Prostate gland (tissue), 2 donors: ENCODE data around the gene MGAT5. TPM values are rescaled to one million over a fixed set of nuclear protein-coding genes. Genes with fewer than 3 reads are reported as not detected.

Source experiments
- DNase-seq: peaks from one replicate; pipeline ENCODE4 v3.0.0-alpha.2; 2019; ENCODE audit warnings: low spot score
- H3K27ac ChIP-seq, 2 donors: fragments of 200-600 bp; sonication (generic); 2 replicates each; pipeline ENCODE4 v1.5.1; 2017 to 2019
- H3K27me3 ChIP-seq: fragments of 200-600 bp; sonication (generic); replicated peaks from 2 replicates; pipeline ENCODE4 v1.5.1; 2019; ENCODE audit not compliant: insufficient read depth
- H3K36me3 ChIP-seq, 2 donors: fragments of 200-600 bp; sonication (generic); 1 replicate in 1 of 2; 2 replicates in 1 of 2; pipeline versions ENCODE4 v1.5.1 to v1.8.1; 2017 to 2019
- H3K4me1 ChIP-seq: fragments of 200-600 bp; sonication (generic); replicated peaks from 2 replicates; pipeline ENCODE4 v1.5.1; 2019
- H3K4me3 ChIP-seq, 2 donors: fragments of 200-600 bp; sonication (generic); 2 replicates each; pipeline ENCODE4 v1.5.1; 2017 to 2019
- H3K9me3 ChIP-seq: fragments of 200-600 bp; sonication (generic); 2 replicates; pipeline ENCODE4 v1.5.1; 2017
- POLR2A ChIP-seq: fragments of 450-650 bp; IDR thresholded peaks from one replicate; pipeline ENCODE4 v1.6.1; 2016; ENCODE audit warnings: antibody characterized with exemption, mild to moderate bottlenecking
- POLR2AphosphoS5 ChIP-seq: sonication (generic); formaldehyde crosslinking; IDR thresholded peaks from one replicate; pipeline ENCODE4 v1.6.1; 2017; ENCODE audit warnings: antibody characterized with exemption
- WGBS: methylation state at CpG from one replicate; pipeline ENCODE4 v1.1.5; 2018; 5-methylcytosine and 5-hydroxymethylcytosine counted together
- intact Hi-C: fragments of 100-400 bp; cut with DNase I; formaldehyde crosslinking; loops from one replicate; pipeline ENCODE4 v1.14.2; 2022
- total RNA-seq, 2 donors: library from RNA; depleted of rRNA; stranded (reverse); fragments of >200 nt; gene quantifications; one replicate each; pipeline ENCODE4 v1.1.0, GENCODE V29; 2016
- TF ChIP-seq, protein P1 (sequence below), 4 experiments: fragments of 200-600 bp in 2 of 4; fragments of 450-650 bp in 2 of 4; sonication (generic) in 2 of 4; IDR thresholded peaks; 1 replicate in 3 of 4; 2 replicates in 1 of 4; pipeline ENCODE4 v1.5.1; 2016 to 2019; ENCODE audit warnings: antibody characterized with exemption in 4 of 4, mild to moderate bottlenecking in 2 of 4, moderate library complexity in 2 of 4

MGAT5 gene
- total RNA-seq, 2 donors from 2014 or later = 20.1 to 83.2 TPM

DNA sequence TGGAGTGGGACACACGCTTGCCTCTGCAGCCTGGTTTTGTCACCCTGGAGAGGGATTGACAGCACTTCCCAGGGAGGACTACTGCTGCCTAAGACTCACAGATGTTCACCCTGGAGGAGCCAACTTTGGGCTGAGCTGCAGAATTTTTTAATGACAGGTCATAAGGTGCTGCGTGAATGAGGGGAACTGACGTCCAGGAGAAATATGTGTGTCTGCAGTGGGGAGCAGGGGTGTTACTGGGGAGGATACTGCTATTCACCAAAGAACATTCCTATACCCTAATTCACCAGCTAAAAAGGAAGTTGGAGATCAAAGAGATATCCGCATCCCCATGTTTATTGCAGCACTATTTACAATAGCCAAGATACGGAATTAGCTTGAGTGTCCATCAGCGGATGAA lies 144.4 kb downstream of the MGAT5 start:
- no peak for DNase-seq
- Histone ChIP-seq H3K36me3 (no peaks in the 10 kb centered on the region), H3K4me1 (no peaks in the 10 kb centered on the region), H3K4me3 (no peak overlapping the region), H3K9me3 (no peaks in the 10 kb centered on the region), H3K27me3 (no peaks in the 10 kb centered on the region), H3K27ac (no peak overlapping the region)
- WGBS = 88% methylated on average over 6 of the region's 6 CpGs
- intact Hi-C loops = no loop called here
- TF ChIP-seq, protein P1, sequence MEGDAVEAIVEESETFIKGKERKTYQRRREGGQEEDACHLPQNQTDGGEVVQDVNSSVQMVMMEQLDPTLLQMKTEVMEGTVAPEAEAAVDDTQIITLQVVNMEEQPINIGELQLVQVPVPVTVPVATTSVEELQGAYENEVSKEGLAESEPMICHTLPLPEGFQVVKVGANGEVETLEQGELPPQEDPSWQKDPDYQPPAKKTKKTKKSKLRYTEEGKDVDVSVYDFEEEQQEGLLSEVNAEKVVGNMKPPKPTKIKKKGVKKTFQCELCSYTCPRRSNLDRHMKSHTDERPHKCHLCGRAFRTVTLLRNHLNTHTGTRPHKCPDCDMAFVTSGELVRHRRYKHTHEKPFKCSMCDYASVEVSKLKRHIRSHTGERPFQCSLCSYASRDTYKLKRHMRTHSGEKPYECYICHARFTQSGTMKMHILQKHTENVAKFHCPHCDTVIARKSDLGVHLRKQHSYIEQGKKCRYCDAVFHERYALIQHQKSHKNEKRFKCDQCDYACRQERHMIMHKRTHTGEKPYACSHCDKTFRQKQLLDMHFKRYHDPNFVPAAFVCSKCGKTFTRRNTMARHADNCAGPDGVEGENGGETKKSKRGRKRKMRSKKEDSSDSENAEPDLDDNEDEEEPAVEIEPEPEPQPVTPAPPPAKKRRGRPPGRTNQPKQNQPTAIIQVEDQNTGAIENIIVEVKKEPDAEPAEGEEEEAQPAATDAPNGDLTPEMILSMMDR (IDR thresholded peaks at IDR 0.05) = no peak
- no peak for TF ChIP-seq POLR2A
- no peak for TF ChIP-seq POLR2AphosphoS5

DNA sequence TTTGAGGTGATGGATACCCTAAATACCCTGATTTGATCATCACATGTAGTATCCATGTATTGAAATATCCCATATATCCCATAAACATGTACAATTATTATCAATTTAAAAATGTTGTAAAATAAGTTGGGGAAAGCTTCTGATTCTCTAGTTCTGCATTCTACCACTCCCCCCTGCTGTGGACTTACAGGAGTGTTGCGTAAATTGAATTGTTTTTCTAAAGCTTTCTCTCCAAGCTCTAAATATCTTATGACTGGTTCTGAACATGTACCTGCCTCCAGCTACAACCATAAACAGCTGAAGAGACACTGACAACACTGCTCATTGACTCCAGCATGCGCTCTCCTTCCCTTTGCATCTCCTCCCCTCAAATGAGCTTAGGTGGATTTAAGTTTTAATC lies 145.2 kb downstream of the MGAT5 start:
- intact Hi-C loops = no loop called here
- TF ChIP-seq POLR2A = no peak
- TF ChIP-seq POLR2AphosphoS5 = no peak
- TF ChIP-seq, protein P1 (IDR thresholded peaks at IDR 0.05) = no peak
- no peak for DNase-seq
- WGBS = 95% methylated on average over 2 of the region's 2 CpGs
- Histone ChIP-seq H3K4me1 (no peaks in the 10 kb centered on the region), H3K4me3 (no peak overlapping the region), H3K36me3 (no peaks in the 10 kb centered on the region), H3K9me3 (no peaks in the 10 kb centered on the region), H3K27ac (no peak overlapping the region), H3K27me3 (no peaks in the 10 kb centered on the region)

DNA sequence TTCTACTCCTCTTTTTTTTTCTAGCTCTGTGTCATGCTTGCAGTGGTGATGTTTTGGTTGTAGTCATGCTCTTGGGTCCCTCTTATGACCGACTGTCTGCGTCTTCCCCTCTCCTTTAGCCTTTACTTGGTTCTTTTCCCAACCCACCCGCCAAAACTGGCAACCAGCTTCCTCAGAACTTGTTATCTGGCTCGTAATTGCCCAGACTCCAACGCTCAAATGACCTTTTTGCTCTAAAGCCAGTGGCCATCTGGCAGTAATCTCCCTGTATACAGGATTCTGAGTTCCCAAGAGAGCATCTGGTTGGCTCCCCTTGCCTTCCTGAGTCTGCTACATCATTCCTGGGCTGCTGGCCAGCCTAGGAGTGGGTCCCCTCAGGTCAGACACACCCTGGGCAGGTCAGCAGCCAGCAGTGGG lies 147.2 kb downstream of the MGAT5 start:
- intact Hi-C loops = no loop called here
- H3K36me3 ChIP-seq = no peaks in the 10 kb centered on the region
- no peak for DNase-seq
- no peaks in the 10 kb centered on the region for H3K27me3 ChIP-seq
- no peak overlapping the region for H3K27ac ChIP-seq
- H3K9me3 ChIP-seq = no peaks in the 10 kb centered on the region
- 85% methylated on average over 5 of the region's 5 CpGs for WGBS
- TF ChIP-seq POLR2AphosphoS5 = no peak
- TF ChIP-seq, protein P1 (IDR thresholded peaks at IDR 0.05) = no peak
- TF ChIP-seq POLR2A = no peak
- H3K4me1 ChIP-seq = no peaks in the 10 kb centered on the region
- H3K4me3 ChIP-seq = no peak overlapping the region

DNA sequence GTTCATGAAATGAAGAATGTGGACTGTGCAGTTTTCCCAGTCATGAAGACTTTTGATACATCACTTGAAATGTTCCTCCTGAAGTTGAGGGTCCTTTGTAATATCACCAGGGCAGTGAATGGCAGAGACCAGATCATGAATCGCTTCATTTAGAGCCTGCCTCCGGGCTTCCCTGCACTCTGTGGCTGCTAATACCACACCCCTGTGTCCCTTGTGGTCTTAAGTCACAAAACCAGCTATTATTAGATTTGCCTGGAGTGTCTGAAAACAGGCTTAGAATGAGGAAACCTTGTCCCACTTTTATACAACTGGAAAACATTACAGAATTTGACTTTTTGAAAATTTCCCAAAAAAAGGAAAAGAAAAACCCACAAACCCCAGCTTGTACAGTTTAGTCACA lies 147.9 kb downstream of the MGAT5 start:
- TF ChIP-seq, protein P1 (IDR thresholded peaks at IDR 0.05) = no peak
- TF ChIP-seq POLR2A = no peak
- TF ChIP-seq POLR2AphosphoS5 = no peak
- Histone ChIP-seq H3K27ac (no peak overlapping the region), H3K4me3 (no peak overlapping the region), H3K4me1 (no peaks in the 10 kb centered on the region), H3K9me3 (no peaks in the 10 kb centered on the region), H3K36me3 (no peaks in the 10 kb centered on the region), H3K27me3 (no peaks in the 10 kb centered on the region)
- DNase-seq = no peak
- intact Hi-C loops = no loop called here
- 56% methylated on average over 2 of the region's 2 CpGs for WGBS

DNA sequence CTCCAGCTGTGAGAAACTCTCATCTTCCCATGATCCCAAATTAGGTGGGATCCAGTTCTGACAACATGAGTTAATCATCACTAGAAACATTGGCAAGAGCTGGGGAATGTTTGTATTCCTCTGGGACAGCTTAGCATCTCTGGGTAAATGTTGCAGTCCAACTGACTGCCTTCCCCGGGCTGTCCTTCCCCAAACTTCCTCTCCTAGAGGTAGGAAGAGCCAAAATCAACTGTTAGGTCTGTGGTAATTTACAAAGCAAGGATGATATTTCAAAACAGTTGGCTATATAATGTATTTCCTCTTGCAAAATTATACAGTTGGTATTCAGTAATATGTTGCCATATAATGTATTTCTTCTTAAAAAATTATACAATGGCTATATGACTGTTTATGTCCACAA lies 148.5 kb downstream of the MGAT5 start:
- DNase-seq = no peak
- 15% methylated on average over 1 of the region's 1 CpG for WGBS
- Histone ChIP-seq H3K36me3 (no peaks in the 10 kb centered on the region), H3K4me3 (no peak overlapping the region), H3K9me3 (no peaks in the 10 kb centered on the region), H3K4me1 (no peaks in the 10 kb centered on the region), H3K27ac (no peak overlapping the region), H3K27me3 (no peaks in the 10 kb centered on the region)
- no peak for TF ChIP-seq POLR2A
- no peak for TF ChIP-seq POLR2AphosphoS5
- TF ChIP-seq, protein P1 (IDR thresholded peaks at IDR 0.05) = no peak
- intact Hi-C loops = no loop called here
